HepG2 (cell line): Measurements from ENCODE around the gene ZPR1. TPM values are rescaled to one million over a fixed set of nuclear protein-coding genes. Genes with fewer than 3 reads are reported as not detected.

Experiments
- ARNTL ChIP-seq: sonication (generic); formaldehyde crosslinking; IDR thresholded peaks from 2 replicates; pipeline ENCODE4 v1.4.0; 2020; ENCODE audit warnings: mild to moderate bottlenecking, missing genetic modification reagents
- ATM ChIP-seq: fragments of 450-650 bp; IDR thresholded peaks from 2 replicates; pipeline ENCODE4 v1.7.1; 2017; ENCODE audit warnings: mild to moderate bottlenecking, borderline replicate concordance
- HDAC6 ChIP-seq: fragments of 200-600 bp; sonication (generic); IDR thresholded peaks from 2 replicates; pipeline ENCODE4 v1.7.0; 2017; ENCODE audit warnings: mild to moderate bottlenecking, antibody characterized with exemption, low read length, low read depth
- MNT ChIP-seq: fragments of 450-650 bp; IDR thresholded peaks from 2 replicates; pipeline ENCODE4 v1.6.1; 2016
- POGZ ChIP-seq: sonication (generic); formaldehyde crosslinking; IDR thresholded peaks from 2 replicates; pipeline ENCODE4 v1.4.0; 2020; ENCODE audit warnings: mild to moderate bottlenecking, missing genetic modification reagents
- REST ChIP-seq, 2 experiments: IDR thresholded peaks; 2 replicates each; pipeline ENCODE4 v1.6.1; 2011 to 2012; ENCODE audit warnings: low read length in 2 of 2, borderline replicate concordance in 1 of 2, low read depth in 1 of 2, mild to moderate bottlenecking in 1 of 2, moderate library complexity in 1 of 2
- SMARCC2 ChIP-seq: fragments of 450-650 bp; IDR thresholded peaks from 2 replicates; pipeline ENCODE4 v1.6.1; 2017; ENCODE audit warnings: antibody characterized with exemption, mild to moderate bottlenecking
- ZFP62 ChIP-seq: sonication (generic); formaldehyde crosslinking; IDR thresholded peaks from 2 replicates; pipeline ENCODE4 v1.4.0; 2020; ENCODE audit warnings: missing genetic modification reagents
- ZNF549 ChIP-seq: sonication (generic); formaldehyde crosslinking; IDR thresholded peaks from 2 replicates; pipeline ENCODE4 v1.5.0; 2020; ENCODE audit warnings: missing genetic modification reagents
- ZNF563 ChIP-seq: sonication (generic); formaldehyde crosslinking; IDR thresholded peaks from 2 replicates; pipeline ENCODE4 v1.8.0; 2022; ENCODE audit warnings: mild to moderate bottlenecking, moderate library complexity, missing genetic modification reagents
- ZNF577 ChIP-seq: sonication (generic); formaldehyde crosslinking; IDR thresholded peaks from 2 replicates; pipeline ENCODE4 v1.4.0; 2020; ENCODE audit warnings: mild to moderate bottlenecking, low read depth, missing genetic modification reagents, borderline replicate concordance
- ZSCAN22 ChIP-seq: sonication (generic); formaldehyde crosslinking; IDR thresholded peaks from 2 replicates; pipeline ENCODE4 v1.4.0; 2020; ENCODE audit warnings: mild to moderate bottlenecking, missing genetic modification reagents
- ZSCAN30 ChIP-seq: sonication (generic); formaldehyde crosslinking; IDR thresholded peaks from 2 replicates; pipeline ENCODE4 v1.5.0; 2020; ENCODE audit warnings: mild to moderate bottlenecking, missing genetic modification reagents
- polyA plus RNA-seq, 8 experiments: library from polyadenylated mRNA; depleted of rRNA in 3 of 8; stranded (reverse) in 7 of 8; unstranded in 1 of 8; fragments of >200 nt; fragmentation: Illumina TruSeq in 4 of 8; extraction: Trizol in 4 of 8; gene quantifications; 2 replicates each; pipeline versions ENCODE4 v1.2.1 to v1.2.3, GENCODE V29; 2011 to 2016; ENCODE audit warnings: low read depth in 4 of 8, missing spikeins in 1 of 8, mixed read lengths in 1 of 8; ENCODE audit not compliant: insufficient read depth in 1 of 8
- total RNA-seq, 5 experiments: library from RNA; depleted of rRNA; stranded (reverse); fragments of >200 nt; fragmentation: Illumina TruSeq; extraction: Trizol; gene quantifications; 2 replicates each; pipeline ENCODE4 v1.2.3, GENCODE V29; 2016; ENCODE audit warnings: low read depth in 1 of 5
- TF ChIP-seq, protein P1 (sequence below): sonication (generic); formaldehyde crosslinking; IDR thresholded peaks from 2 replicates; pipeline ENCODE4 v1.4.0; 2020; ENCODE audit warnings: missing genetic modification reagents, borderline replicate concordance
- TF ChIP-seq, protein P2 (sequence below): sonication (generic); formaldehyde crosslinking; IDR thresholded peaks from 2 replicates; pipeline ENCODE4 v1.4.0; 2020; ENCODE audit warnings: mild to moderate bottlenecking, missing genetic modification reagents
- TF ChIP-seq, protein P3 (sequence below): IDR thresholded peaks from 2 replicates; pipeline ENCODE4 v1.6.1; 2016; ENCODE audit warnings: missing compliant biosample characterization, missing genetic modification reagents, borderline replicate concordance

ZPR1 gene
- total and polyA plus RNA-seq, 2 of the 13 experiments (the other 11 are each of a cell fraction or from before 2014, with no cell fraction given): 40.0 to 79.3 TPM

DNA sequence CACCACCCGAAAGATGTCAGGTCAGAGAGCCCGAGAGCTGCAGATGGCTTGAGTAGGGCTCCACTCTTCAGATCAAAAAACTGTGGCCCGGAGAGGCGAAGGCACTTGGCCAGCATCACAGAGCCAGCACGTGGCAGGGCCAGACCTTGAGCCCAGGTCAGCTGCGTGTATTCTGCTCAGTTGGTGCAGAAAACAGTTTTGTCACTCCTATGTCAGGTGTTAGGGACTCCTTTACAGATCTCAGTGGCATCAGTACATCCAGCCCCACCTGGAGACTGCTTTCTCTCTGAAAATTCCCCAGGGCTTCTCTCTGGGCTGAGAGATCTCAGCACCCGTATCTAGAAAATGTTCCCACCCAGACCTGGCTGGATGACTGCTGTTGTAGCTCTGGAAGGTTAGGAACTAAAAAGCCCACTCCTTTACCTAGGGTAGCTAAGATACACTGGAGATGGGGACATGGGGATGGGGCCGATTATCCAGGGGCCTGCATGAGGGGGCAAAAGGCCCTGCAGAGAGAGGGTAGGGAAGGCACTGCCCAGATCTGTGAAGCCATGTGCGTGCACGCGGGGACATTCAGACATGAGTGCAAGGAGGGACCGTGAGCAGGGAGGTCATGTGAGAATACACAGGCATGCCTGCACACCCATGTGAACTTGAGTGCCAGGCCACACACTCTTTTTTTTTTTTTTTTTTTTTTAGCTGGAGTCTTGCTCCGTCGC is 46.2 kb upstream of the ZPR1 start (continued):
- TF ChIP-seq ZSCAN30 (CRISPR knock-in tag) (no peak; the same call in 1 of the 2 replicates), ARNTL (CRISPR knock-in tag) (peak; percentile 92), HDAC6 (no peak), SMARCC2 (no peak), ATM (no peak), POGZ (no peak), REST (IDR thresholded peaks at IDR 0.05; ENCODE audit: borderline replicate concordance in 1 of 2, low read depth in 1 of 2, low read length in 2 of 2) (no peak), ZNF563 (no peak; the same call in 1 of the 2 replicates), MNT (peak; percentile 43; the same call in 1 of the 2 replicates), ZNF577 (no peak), ZNF549 (CRISPR knock-in tag) (no peak), ZSCAN22 (CRISPR knock-in tag) (no peak), ZFP62 (no peak)
- TF ChIP-seq, protein P1, sequence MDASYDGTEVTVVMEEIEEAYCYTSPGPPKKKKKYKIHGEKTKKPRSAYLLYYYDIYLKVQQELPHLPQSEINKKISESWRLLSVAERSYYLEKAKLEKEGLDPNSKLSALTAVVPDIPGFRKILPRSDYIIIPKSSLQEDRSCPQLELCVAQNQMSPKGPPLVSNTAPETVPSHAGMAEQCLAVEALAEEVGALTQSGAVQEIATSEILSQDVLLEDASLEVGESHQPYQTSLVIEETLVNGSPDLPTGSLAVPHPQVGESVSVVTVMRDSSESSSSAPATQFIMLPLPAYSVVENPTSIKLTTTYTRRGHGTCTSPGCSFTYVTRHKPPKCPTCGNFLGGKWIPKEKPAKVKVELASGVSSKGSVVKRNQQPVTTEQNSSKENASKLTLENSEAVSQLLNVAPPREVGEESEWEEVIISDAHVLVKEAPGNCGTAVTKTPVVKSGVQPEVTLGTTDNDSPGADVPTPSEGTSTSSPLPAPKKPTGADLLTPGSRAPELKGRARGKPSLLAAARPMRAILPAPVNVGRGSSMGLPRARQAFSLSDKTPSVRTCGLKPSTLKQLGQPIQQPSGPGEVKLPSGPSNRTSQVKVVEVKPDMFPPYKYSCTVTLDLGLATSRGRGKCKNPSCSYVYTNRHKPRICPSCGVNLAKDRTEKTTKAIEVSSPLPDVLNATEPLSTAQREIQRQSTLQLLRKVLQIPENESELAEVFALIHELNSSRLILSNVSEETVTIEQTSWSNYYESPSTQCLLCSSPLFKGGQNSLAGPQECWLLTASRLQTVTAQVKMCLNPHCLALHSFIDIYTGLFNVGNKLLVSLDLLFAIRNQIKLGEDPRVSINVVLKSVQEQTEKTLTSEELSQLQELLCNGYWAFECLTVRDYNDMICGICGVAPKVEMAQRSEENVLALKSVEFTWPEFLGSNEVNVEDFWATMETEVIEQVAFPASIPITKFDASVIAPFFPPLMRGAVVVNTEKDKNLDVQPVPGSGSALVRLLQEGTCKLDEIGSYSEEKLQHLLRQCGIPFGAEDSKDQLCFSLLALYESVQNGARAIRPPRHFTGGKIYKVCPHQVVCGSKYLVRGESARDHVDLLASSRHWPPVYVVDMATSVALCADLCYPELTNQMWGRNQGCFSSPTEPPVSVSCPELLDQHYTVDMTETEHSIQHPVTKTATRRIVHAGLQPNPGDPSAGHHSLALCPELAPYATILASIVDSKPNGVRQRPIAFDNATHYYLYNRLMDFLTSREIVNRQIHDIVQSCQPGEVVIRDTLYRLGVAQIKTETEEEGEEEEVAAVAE (CRISPR knock-in tag): 0 out of 2 replicates have a peak, but pooled peaks have one; percentile 47
- TF ChIP-seq, protein P2, sequence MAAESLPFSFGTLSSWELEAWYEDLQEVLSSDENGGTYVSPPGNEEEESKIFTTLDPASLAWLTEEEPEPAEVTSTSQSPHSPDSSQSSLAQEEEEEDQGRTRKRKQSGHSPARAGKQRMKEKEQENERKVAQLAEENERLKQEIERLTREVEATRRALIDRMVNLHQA (CRISPR knock-in tag): no peak
- TF ChIP-seq, protein P3, sequence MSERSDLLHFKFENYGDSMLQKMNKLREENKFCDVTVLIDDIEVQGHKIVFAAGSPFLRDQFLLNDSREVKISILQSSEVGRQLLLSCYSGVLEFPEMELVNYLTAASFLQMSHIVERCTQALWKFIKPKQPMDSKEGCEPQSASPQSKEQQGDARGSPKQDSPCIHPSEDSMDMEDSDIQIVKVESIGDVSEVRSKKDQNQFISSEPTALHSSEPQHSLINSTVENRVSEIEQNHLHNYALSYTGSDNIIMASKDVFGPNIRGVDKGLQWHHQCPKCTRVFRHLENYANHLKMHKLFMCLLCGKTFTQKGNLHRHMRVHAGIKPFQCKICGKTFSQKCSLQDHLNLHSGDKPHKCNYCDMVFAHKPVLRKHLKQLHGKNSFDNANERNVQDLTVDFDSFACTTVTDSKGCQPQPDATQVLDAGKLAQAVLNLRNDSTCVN (CRISPR knock-in tag): no peak; the same call in 1 of the 2 replicates
